Measurements from ENCODE around the gene ZNF763.
A peak's percentile ranks its signal among the peaks of the same experiment; 100 is the strongest.
"Not testable (repeated sequence)": the region's sequence is repeated elsewhere in the genome, so short reads cannot be mapped to it uniquely, and the experiment has no call there.

ZNF763 gene

DNA sequence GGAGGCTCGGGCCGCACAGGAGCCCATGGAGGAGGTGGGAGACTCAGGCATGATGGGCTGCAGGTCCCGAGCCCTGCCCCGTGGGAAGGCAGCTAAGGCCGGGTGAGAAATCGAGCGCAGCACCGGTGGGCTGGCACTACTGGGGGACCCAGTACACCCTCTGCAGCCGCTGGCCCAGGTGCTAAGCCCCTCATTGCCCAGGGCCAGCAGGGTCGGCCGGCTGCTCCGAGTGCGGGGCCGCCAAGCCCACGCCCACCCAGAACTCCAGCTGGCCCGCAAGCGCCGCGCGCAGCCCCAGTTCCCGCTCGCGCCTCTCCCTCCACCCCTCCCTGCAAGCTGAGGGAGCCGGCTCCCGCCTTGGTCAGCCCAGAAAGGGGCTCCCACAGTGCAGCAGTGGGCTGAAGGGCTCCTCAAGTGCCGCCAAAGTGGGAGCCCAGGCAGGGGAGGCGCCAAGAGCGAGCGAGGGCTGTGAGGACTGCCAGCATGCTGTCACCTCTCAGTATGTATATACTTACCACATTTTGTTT, 23.4 kb upstream of the ZNF763 start:
- H3K4me3 ChIP-seq (ENCODE audit: insufficient read length, low read depth); H3K9ac ChIP-seq (ENCODE audit: insufficient read length, low read depth); DNase-seq (ENCODE audit: low read depth, low spot score); H3K4me1 ChIP-seq (ENCODE audit: insufficient read depth, insufficient read length); H3K27me3 ChIP-seq (ENCODE audit: insufficient read depth, insufficient read length): not testable (repeated sequence)
- H3K36me3 ChIP-seq (ENCODE audit: insufficient read depth, insufficient read length, low read length): peaks cover 36% of the 10 kb centered on the region
- H3K9me3 ChIP-seq (ENCODE audit: insufficient read depth, low read length): peaks cover 71% of the 10 kb centered on the region

- H3K36me3 ChIP-seq (ENCODE audit: insufficient read depth, insufficient read length, low read length): peaks cover 43% of the 10 kb centered on the region
- no peaks in the 10 kb centered on the region for H3K27me3 ChIP-seq (ENCODE audit: insufficient read depth, insufficient read length)
- peaks cover 77% of the 10 kb centered on the region for H3K9me3 ChIP-seq (ENCODE audit: insufficient read depth, low read length)
- no peak overlapping the region for H3K9ac ChIP-seq (ENCODE audit: insufficient read length, low read depth)
- no peak overlapping the region for H3K4me3 ChIP-seq (ENCODE audit: insufficient read length, low read depth)
- no peak for TF ChIP-seq ZNF274 (IDR thresholded peaks at IDR 0.05; ENCODE audit: low read depth, low read length)
- no peak for TF ChIP-seq SUZ12 (IDR thresholded peaks at IDR 0.05; ENCODE audit: extremely low read depth, insufficient read depth, insufficient read length)
- TF ChIP-seq YY1 (IDR thresholded peaks at IDR 0.05; ENCODE audit: insufficient read depth, insufficient read length): no peak
- H3K4me1 ChIP-seq (ENCODE audit: insufficient read depth, insufficient read length): no peaks in the 10 kb centered on the region
- DNase-seq (ENCODE audit: low read depth, low spot score): no peak
Measured at GRCh38 chr19:11942008-11942842, 22.6 kb upstream of the ZNF763 start.

DNA sequence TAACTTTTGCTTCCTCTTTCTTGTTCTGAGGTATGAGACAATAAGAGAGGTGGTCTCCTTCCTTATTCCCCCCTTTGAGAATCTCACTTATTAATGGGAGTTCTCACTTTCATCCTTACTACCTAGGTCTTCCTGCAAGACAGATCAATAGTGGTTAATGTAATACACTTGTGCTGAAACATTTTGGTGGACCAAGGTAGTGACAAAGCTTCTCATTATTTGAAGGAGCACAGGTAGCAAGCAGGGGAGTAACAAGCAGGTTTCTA, 22.1 kb upstream of the ZNF763 start:
- Histone ChIP-seq H3K9me3 (ENCODE audit: insufficient read depth, low read length) (peaks cover 77% of the 10 kb centered on the region), H3K27me3 (ENCODE audit: insufficient read depth, insufficient read length) (no peaks in the 10 kb centered on the region), H3K36me3 (ENCODE audit: insufficient read depth, insufficient read length, low read length) (peaks cover 49% of the 10 kb centered on the region), H3K4me1 (ENCODE audit: insufficient read depth, insufficient read length) (no peaks in the 10 kb centered on the region), H3K4me3 (ENCODE audit: insufficient read length, low read depth) (no peak overlapping the region), H3K9ac (ENCODE audit: insufficient read length, low read depth) (no peak overlapping the region)
- TF ChIP-seq YY1 (IDR thresholded peaks at IDR 0.05; ENCODE audit: insufficient read depth, insufficient read length) (no peak), SUZ12 (IDR thresholded peaks at IDR 0.05; ENCODE audit: extremely low read depth, insufficient read depth, insufficient read length) (no peak), ZNF274 (IDR thresholded peaks at IDR 0.05; ENCODE audit: low read depth, low read length) (no peak)
- no peak for DNase-seq (ENCODE audit: low read depth, low spot score)

DNA sequence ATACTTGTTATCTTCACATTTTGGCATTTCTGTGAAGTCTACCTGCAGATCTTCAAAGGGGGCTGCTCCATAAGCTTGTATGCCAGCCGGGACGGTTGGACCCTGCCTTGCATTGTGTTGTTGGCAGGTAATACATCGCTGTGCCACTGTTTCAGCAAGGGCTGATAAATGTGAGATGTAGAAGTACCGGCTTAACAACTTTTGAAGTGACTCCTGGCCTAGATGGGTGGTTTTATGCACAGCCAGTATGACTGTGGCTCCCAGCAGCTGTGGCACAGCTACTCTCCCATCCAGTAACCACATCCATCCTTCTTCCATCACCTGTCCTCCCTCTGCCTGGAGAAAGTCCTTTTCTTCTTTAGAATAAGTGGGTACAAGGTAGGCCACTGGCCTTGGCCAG, 20.2 kb upstream of the ZNF763 start:
- TF ChIP-seq YY1 (IDR thresholded peaks at IDR 0.05; ENCODE audit: insufficient read depth, insufficient read length) (no peak), ZNF274 (IDR thresholded peaks at IDR 0.05; ENCODE audit: low read depth, low read length) (no peak), SUZ12 (IDR thresholded peaks at IDR 0.05; ENCODE audit: extremely low read depth, insufficient read depth, insufficient read length) (no peak)
- Histone ChIP-seq H3K36me3 (ENCODE audit: insufficient read depth, insufficient read length, low read length) (peaks cover 67% of the 10 kb centered on the region), H3K9me3 (ENCODE audit: insufficient read depth, low read length) (peaks cover 90% of the 10 kb centered on the region)

DNA sequence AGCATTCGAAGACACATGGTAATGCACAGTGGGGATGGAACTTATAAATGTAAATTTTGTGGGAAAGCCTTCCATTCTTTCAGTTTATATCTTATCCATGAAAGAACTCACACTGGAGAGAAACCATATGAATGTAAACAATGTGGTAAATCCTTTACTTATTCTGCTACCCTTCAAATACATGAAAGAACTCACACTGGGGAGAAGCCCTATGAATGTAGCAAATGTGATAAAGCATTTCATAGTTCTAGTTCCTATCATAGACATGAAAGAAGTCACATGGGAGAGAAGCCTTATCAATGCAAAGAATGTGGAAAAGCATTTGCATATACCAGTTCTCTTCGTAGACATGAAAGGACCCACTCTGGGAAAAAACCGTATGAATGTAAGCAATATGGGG, 16.2 kb upstream of the ZNF763 start:
- H3K9me3 ChIP-seq (ENCODE audit: insufficient read depth, low read length): peaks cover 97% of the 10 kb centered on the region
- TF ChIP-seq YY1 (IDR thresholded peaks at IDR 0.05; ENCODE audit: insufficient read depth, insufficient read length) (no peak), SUZ12 (IDR thresholded peaks at IDR 0.05; ENCODE audit: extremely low read depth, insufficient read depth, insufficient read length) (no peak), ZNF274 (IDR thresholded peaks at IDR 0.05; ENCODE audit: low read depth, low read length) (no peak)
- H3K4me1 ChIP-seq (ENCODE audit: insufficient read depth, insufficient read length): no peaks in the 10 kb centered on the region
- H3K27me3 ChIP-seq (ENCODE audit: insufficient read depth, insufficient read length): no peaks in the 10 kb centered on the region
- no peak for DNase-seq (ENCODE audit: low read depth, low spot score)
- no peak overlapping the region for H3K4me3 ChIP-seq (ENCODE audit: insufficient read length, low read depth)
- no peak overlapping the region for H3K9ac ChIP-seq (ENCODE audit: insufficient read length, low read depth)
- peaks cover 79% of the 10 kb centered on the region for H3K36me3 ChIP-seq (ENCODE audit: insufficient read depth, insufficient read length, low read length)

More for the DNA sequence above, 20.2 kb upstream of the ZNF763 start:
- Histone ChIP-seq H3K4me1 (ENCODE audit: insufficient read depth, insufficient read length) (no peaks in the 10 kb centered on the region), H3K9ac (ENCODE audit: insufficient read length, low read depth) (no peak overlapping the region), H3K27me3 (ENCODE audit: insufficient read depth, insufficient read length) (no peaks in the 10 kb centered on the region), H3K4me3 (ENCODE audit: insufficient read length, low read depth) (no peak overlapping the region)
- no peak for DNase-seq (ENCODE audit: low read depth, low spot score)

- TF ChIP-seq ZNF274 (IDR thresholded peaks at IDR 0.05; ENCODE audit: low read depth, low read length) (no peak), YY1 (IDR thresholded peaks at IDR 0.05; ENCODE audit: insufficient read depth, insufficient read length) (no peak), SUZ12 (IDR thresholded peaks at IDR 0.05; ENCODE audit: extremely low read depth, insufficient read depth, insufficient read length) (no peak)
- Histone ChIP-seq H3K4me3 (ENCODE audit: insufficient read length, low read depth) (no peak overlapping the region), H3K9me3 (ENCODE audit: insufficient read depth, low read length) (peaks cover 92% of the 10 kb centered on the region), H3K4me1 (ENCODE audit: insufficient read depth, insufficient read length) (no peaks in the 10 kb centered on the region), H3K9ac (ENCODE audit: insufficient read length, low read depth) (no peak overlapping the region), H3K36me3 (ENCODE audit: insufficient read depth, insufficient read length, low read length) (peaks cover 74% of the 10 kb centered on the region), H3K27me3 (ENCODE audit: insufficient read depth, insufficient read length) (no peaks in the 10 kb centered on the region)
- DNase-seq (ENCODE audit: low read depth, low spot score): no peak
Measured at GRCh38 chr19:11949201-11949600, 15.6 kb upstream of the ZNF763 start.

DNA sequence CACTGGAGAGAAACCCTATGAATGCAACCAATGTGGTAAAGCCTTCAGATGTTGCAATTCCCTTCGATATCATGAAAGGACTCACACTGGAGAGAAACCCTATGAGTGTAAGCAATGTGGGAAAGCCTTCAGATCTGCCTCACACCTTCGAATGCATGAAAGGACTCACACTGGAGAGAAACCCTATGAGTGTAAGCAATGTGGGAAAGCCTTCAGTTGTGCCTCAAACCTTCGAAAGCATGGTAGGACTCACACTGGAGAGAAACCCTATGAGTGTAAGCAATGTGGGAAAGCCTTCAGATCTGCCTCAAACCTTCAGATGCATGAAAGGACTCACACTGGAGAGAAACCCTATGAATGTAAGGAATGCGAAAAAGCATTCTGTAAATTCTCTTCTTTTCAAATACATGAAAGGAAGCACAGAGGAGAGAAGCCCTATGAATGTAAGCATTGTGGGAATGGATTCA, 15.2 kb upstream of the ZNF763 start:
- peaks cover 87% of the 10 kb centered on the region for H3K9me3 ChIP-seq (ENCODE audit: insufficient read depth, low read length)

More for the DNA sequence above, 15.2 kb upstream of the ZNF763 start:
- not testable (repeated sequence) for H3K4me1 ChIP-seq (ENCODE audit: insufficient read depth, insufficient read length); H3K4me3 ChIP-seq (ENCODE audit: insufficient read length, low read depth); DNase-seq (ENCODE audit: low read depth, low spot score); H3K9ac ChIP-seq (ENCODE audit: insufficient read length, low read depth); H3K27me3 ChIP-seq (ENCODE audit: insufficient read depth, insufficient read length)
- peaks cover 69% of the 10 kb centered on the region for H3K36me3 ChIP-seq (ENCODE audit: insufficient read depth, insufficient read length, low read length)
- TF ChIP-seq ZNF274 (IDR thresholded peaks at IDR 0.05; ENCODE audit: low read depth, low read length): peak; percentile 35
